Raji (cell line): ENCODE data around the gene MAGI2.

Experiments used
- POLR2A ChIP-seq: IDR thresholded peaks from 2 replicates; pipeline ENCODE4 v1.6.1; 2011; ENCODE audit warnings: low read depth, low read length, control low read depth; ENCODE audit not compliant: insufficient read depth

MAGI2 gene

DNA sequence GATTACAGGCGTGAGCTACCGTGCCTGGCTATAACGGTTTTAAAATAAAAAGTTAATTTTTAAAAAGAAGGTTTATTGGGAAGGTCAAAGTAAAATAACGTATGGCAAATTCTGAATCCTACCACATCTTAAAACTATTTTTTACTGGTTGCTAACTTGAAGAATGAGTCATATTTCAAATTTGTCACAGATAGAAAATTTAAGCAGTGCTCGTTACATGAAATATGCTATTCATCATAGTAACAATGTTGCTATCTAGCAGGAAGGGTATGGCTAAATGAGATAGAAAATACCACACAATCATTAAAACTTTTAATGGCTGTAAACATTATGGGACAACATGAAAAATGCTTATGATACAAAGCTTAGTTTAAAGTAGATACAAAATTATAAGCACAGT lies 1154.4 kb downstream of the MAGI2 start:
- TF ChIP-seq POLR2A: no peak

DNA sequence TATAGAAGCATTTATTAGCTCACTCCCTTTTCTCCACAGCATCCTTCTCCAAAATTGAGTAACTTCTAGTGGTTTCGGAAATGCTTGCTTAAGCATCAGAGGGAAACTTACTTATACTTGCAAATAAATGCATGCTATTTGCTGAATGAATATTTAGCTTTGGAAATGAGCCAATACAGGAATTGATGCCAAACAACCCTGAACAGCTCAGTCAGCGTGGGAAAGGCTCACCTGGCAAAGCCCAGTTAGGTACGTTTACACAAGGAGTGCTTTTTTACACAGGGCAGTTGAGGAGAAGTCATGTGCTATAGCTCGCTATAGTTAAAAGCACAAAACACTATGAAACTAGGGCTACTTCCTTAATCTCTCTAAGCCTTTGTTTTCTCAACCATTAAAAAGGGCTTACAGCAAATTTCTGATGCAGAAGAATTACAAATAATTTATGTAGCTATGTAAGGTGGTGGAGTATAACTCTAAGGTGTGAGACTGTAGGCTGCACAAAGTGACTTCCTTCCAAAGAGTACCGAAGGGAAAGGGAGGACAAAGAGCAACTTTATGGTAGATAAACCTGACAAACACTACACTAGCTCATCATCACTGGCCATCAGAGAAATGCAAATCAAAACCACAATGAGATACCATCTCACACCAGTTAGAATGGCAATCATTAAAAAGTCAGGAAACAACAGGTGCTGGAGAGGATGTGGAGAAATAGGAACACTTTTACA lies 1156.7 kb downstream of the MAGI2 start:
- no peak for TF ChIP-seq POLR2A

DNA sequence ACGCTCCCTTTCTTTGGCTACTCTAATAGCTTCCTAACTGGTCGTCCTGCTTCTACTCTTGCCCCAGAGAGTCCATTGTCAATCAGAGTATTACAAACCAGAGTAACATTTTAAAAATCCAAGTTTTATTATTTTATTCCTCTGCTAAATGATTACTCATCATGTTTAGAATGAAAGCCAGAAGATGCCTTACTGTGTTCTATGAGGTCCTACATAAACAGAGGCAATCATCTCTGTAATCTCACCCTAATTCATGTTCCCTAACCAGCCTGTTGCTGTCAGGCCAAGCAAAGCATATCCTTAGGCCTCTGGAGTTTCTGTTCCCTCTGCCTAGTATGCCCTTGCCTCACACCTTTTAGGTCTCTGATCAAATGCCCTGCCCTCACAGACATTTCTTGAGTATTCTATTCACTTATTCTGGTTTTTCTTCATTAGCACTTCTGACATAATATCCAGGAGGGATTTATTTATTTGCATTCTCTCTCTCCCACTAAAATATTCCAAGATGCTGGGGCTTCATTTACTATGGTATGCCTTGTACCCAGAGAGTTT lies 1157.3 kb downstream of the MAGI2 start:
- no peak for TF ChIP-seq POLR2A

DNA sequence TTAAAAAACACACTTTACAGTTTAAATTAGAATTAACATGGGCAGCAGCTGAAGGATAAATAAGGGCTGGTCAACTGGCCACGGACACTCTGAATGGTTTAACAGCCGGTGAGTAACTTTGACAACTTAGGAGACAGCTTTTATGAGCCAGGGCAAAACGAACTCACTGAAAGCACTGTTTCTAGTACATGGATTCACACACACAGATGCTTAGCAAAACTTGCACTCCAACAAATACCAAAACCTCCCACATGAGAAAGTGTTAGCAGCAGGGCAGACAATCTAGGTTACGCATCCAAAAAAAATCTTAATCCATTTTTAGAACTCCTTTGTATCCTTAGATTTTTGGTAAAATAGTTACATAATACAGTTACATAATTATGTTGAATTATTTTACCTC lies 1168.5 kb downstream of the MAGI2 start:
- no peak for TF ChIP-seq POLR2A

DNA sequence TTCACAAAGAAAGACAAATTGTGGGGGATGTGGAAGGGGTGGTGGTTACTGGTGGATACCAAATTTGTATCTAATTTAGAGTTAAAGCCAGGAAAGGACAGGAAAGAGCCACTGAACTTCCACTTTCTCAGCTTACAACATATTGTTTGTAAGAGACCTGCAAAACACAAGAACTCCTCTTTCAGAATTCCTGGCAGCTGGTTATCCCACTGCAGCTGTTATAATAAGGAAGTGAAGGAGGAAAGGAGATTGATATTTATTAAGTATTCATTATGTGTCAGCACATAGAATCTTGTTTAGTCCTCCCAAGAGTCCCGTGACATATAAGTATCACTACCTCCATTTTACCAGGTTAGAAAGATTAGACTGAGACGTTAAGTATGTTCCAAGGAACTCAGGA lies 1173.2 kb downstream of the MAGI2 start:
- no peak for TF ChIP-seq POLR2A

DNA sequence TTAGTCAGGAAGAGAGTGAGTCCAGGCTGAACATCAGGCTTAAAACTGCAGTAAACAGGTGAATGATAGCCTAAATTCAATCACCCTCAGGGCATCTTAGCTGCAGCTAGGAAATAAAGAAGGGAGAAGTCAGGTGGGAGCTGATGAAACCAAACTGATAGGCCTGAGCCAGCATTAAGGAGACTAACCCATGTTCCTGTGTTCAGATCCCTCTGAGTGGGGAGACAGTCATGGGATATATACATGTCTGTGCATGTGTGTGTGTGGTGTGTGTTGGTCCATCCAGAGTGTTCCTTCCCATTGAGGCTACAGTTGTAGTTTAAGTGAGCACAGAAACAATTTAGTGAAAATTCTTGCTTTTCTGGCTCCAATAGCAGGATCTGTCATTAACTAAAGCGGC lies 1174.0 kb downstream of the MAGI2 start:
- no peak for TF ChIP-seq POLR2A

DNA sequence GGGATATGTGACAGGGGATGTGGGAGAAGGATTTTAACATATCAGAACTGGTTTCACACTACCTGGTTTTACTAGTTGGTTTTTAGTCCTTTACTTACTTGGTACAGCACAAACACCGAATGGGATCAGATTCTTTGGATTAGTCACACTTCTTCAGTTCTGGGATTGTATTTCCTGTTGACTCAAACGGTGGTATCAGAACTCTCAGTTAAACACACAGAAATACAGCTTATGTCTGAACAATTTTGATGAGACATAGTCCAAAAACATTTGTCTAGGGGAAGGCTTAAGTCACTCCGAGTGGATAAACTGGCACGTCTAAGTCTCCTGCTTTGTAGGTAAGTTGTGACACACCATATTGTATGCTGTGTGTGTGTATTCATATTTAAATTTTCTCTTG lies 1174.4 kb downstream of the MAGI2 start:
- TF ChIP-seq POLR2A: no peak

DNA sequence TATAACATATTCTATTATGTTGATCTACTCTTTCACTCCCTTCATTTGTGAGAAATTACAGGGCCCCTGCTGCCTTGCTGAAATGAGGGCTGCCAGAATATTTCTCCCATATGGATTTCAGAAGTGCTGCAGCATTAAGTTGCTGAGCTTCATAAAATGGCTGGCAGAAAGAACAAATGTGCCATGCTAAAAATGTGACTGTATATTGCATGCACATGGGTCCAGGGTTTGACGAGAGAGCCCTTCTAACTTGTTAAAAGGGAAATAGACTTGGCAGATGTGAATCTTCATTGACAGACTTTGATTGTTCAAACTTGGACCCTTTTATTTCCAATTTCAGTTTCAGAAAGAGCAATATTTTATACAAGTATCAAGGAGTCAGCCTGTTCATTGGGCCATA lies 1186.3 kb downstream of the MAGI2 start:
- no peak for TF ChIP-seq POLR2A

DNA sequence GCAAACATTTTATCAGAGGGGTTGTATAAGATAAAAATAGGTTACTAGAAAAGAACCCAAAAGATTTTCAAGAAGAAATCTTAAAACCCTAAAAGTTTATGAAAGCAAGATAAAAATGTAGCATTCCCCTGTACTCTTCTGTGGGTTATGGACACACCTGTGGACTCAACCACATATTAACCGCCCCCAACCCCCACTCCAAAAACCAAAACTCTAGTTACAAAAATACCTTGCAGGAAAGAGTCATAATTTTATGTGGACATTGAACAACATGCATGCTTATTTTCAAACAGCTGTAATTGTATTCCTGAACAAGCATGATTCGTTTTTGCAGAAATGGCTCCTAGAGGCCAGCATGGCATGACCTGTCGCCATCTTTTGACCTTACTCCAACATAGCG lies 1188.0 kb downstream of the MAGI2 start:
- no peak for TF ChIP-seq POLR2A

DNA sequence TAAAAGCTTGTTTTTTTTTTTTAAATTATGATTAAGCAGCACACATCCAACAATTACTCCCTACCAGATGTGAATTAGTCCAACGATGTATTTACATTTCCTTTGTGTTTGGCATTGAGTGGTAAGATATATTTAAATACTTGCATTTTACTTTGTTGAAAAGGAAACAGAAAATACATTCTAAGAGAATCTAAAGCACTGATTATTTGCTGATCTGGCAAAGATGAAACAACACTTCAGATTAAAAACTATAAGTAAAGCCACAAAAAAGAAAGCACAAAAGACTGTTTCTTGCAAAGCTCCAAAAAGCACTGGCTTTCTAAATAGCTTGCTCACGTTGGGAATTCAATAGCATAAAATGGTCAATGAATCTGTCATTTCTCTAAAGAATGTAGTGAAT lies 1188.4 kb downstream of the MAGI2 start:
- no peak for TF ChIP-seq POLR2A

DNA sequence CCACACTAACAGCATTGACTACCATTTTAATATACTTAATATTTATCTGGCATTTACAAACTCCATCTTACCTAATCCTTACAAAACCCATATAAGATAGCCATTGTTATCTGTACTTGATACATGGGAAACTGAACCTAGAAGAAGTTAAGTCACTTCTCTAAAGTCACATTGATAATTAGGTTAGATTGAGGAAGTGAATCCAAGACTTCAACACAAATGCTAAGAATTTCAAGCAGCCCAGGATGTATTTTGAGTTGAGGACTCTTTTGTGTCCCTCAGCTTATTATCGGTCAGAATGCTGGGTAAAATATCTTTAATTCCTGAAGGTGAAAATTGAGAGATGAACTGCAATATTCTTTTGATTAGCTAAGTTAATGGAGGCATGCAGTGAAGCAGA lies 1189.4 kb downstream of the MAGI2 start:
- TF ChIP-seq POLR2A: no peak

DNA sequence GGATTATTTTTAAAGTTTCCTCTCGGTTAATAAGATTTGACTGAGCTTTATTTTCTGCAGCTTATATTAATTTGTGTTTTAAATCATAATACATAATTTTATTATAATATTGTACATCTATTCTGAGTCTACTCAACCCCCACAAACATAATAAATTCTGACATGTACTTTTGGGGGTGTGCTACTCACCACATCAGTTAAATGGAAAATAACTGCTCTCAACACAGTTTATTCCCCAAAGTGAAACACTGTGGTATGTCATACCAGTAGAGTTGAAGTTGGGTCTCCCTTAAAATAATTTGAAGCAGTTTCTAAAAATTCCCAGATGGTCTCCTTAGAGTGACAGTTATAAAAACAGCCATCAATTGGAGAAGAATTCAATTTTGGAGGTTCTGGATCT lies 1191.7 kb downstream of the MAGI2 start:
- no peak for TF ChIP-seq POLR2A

DNA sequence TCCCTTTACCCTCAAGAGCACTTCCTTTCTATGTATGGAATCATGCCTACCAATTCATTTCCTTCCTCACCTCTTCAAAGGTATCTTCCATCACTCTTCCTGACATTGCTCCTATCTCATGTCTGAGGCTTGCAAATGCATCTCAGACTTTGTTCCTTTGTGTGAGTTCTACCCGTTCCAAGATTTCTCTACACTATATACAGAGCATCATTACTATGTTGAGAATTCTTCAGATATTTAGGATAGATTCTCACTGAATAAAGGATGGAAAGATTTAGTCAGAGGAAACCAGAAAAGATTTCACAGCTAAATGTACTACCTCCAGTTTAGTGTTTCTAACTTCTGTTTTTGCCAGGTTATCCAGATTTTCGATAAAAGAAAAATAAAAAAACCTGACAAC lies 1192.2 kb downstream of the MAGI2 start:
- TF ChIP-seq POLR2A: no peak

DNA sequence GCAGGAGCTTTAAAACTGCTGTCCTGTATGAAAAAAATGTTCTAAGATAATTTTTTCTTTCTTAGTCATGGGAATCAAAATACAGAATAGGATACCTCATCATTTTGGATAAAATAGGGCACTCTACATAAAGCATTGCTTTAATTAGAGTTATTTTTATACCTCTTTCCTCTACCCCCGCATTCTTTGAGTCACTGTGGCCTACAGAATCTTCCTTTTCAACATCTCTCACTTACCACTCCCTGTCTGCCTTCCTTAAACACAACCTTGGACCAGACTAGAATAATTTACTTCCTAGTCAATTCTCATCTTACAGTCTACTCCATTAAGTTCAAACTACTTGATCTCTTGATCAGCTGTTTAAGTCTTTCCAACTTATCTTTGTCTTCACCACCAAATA lies 1192.6 kb downstream of the MAGI2 start:
- no peak for TF ChIP-seq POLR2A

DNA sequence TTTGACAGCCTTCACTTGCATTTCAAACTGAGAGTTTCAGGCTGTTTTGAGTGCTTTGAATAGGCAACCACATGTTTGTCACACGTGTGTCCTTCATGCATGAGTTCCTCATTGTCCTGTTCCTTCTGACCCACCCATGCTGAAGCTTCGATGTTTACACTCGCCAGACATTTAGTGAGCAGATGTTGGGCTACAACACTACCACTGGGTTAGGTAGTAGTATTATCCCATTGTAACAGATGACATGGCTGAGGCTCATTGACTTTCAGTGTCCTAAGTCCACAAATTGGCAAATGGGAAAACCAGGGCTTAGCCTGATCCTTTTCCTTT lies 1198.8 kb downstream of the MAGI2 start:
- no peak for TF ChIP-seq POLR2A

DNA sequence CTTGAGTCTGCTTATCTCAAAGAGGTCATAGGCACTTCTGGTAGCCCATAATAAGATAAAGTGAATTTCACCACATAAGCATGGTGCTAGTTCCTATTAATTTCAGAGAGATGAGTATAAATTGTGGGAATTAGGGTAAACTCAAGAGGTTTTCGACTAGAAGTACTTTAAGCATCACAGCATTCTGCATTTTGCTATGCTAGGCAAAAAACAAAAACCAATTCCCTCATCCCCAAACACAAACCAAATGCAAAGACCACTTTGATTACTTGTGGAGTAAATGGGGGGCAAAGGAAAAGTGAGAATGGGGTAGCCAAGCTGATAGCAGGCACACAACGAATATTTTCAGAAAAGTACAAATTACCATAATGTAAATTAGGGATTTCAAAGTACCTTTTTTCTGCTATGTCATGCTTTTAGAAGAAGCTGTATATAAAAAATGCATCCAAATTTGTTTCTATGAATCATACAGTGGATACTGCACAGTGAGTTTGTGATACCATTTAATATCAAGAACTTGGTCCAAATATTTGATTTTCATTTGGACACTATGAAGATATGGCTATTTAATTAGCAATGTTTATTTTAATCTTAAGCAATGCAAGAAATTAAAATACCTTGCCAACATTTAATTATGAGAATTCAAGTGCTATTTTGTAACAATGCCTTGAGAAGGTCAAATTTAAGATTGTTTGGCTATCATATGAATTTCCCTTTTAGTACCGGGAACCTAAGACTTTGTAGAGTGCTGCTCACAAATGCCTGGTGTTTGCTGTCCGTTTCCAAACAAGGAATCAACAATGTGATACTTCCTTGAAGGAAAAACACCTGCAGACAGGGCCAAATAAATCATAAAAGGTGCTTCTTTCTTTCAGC lies 1199.4 kb downstream of the MAGI2 start:
- TF ChIP-seq POLR2A: no peak
